GM18511 (cell line): ENCODE data around the gene KCNE1.
"Not testable (repeated sequence)": the region's sequence is repeated elsewhere in the genome, so short reads cannot be mapped to it uniquely, and the experiment has no call there.

ENCODE experiments used
- ATAC-seq: cut with Tn5 transposase; IDR thresholded peaks from one replicate; pipeline ENCODE4 v1.9.1; 2021; ENCODE audit warnings: mild to moderate bottlenecking, moderate library complexity; ENCODE audit not compliant: unreplicated experiment

Gene KCNE1

GRCh38 chr21:34427339-34427738 is 84.7 kb downstream of the KCNE1 start:
- not testable (repeated sequence) for ATAC-seq

GRCh38 chr21:34423805-34424204 is 88.2 kb downstream of the KCNE1 start, which contains the start of gene SMIM34:
Gene SMIM34, minus strand, starts transcription at chr21:34423951. Its CDS starts 112 bp downstream, at chr21:34423839.
- ATAC-seq: not testable (repeated sequence)

- not testable (repeated sequence) for ATAC-seq
Observed at GRCh38 chr21:34417448-34418077, 94.4 kb downstream of the KCNE1 start.

- ATAC-seq: not testable (repeated sequence)
Observed at GRCh38 chr21:34407294-34407693, 104.7 kb downstream of the KCNE1 start.

- not testable (repeated sequence) for ATAC-seq
Observed at GRCh38 chr21:34406676-34407075, 105.3 kb downstream of the KCNE1 start.

GRCh38 chr21:34406102-34406501 is 105.9 kb downstream of the KCNE1 start:
- not testable (repeated sequence) for ATAC-seq

DNA sequence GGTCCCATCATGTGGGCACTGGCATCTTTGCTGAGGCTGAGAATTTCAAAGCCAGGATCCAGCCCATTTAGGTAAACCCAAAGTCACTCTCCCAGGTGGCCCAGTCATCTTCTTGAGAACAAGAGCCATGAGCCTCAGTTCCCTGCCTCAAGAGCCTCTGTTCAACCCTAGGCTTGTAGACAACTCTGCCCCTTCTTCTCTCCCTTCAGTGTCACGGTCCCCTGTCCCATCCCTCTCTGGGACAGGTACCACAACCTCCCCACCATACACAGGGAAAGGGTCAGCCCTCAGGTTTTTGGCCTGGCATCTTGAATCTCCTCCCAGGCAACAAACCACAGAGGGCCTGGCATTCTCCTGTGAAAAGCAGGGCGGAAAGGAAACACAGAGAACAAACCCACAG is 106.3 kb downstream of the KCNE1 start:
- not testable (repeated sequence) for ATAC-seq

- ATAC-seq: not testable (repeated sequence)
Observed at GRCh38 chr21:34404742-34405141, 107.3 kb downstream of the KCNE1 start.

GRCh38 chr21:34400522-34400921 is 111.5 kb downstream of the KCNE1 start:
- ATAC-seq: not testable (repeated sequence)
